Pons (tissue), 1 donor: ENCODE data around the gene CELSR2.
A peak's percentile ranks its signal among the peaks of the same experiment; 100 is the strongest.

Experiments
- DNase-seq: peaks from one replicate; pipeline ENCODE4 v3.0.0-alpha.2; 2016; ENCODE audit warnings: low spot score

Gene CELSR2

GRCh38 chr1:109252167-109252892 is 3.0 kb downstream of the CELSR2 start:
- no peak for DNase-seq

- DNase-seq: peak; percentile 83
Measured at GRCh38 chr1:109252893-109253802, 3.8 kb downstream of the CELSR2 start.

- no peak for DNase-seq
Measured at GRCh38 chr1:109253803-109254620, 4.7 kb downstream of the CELSR2 start.

- DNase-seq: no peak
Measured at GRCh38 chr1:109254621-109255096, 5.3 kb downstream of the CELSR2 start.

- no peak for DNase-seq
Measured at GRCh38 chr1:109255097-109255651, 5.8 kb downstream of the CELSR2 start.

GRCh38 chr1:109255678-109256077 is 6.3 kb downstream of the CELSR2 start:
- no peak for DNase-seq

- DNase-seq: no peak
Measured at GRCh38 chr1:109256085-109256484, 6.7 kb downstream of the CELSR2 start.

- no peak for DNase-seq
Measured at GRCh38 chr1:109256971-109257681, 7.8 kb downstream of the CELSR2 start.

- no peak for DNase-seq
Measured at GRCh38 chr1:109257682-109258421, 8.5 kb downstream of the CELSR2 start.

- no peak for DNase-seq
Measured at GRCh38 chr1:109258481-109259466, 9.4 kb downstream of the CELSR2 start.

- no peak for DNase-seq
Measured at GRCh38 chr1:109259674-109260557, 10.6 kb downstream of the CELSR2 start.

- no peak for DNase-seq
Measured at GRCh38 chr1:109261006-109261405, 11.7 kb downstream of the CELSR2 start.

- no peak for DNase-seq
Measured at GRCh38 chr1:109261578-109261977, 12.2 kb downstream of the CELSR2 start.

GRCh38 chr1:109262231-109263055 is 13.1 kb downstream of the CELSR2 start:
- no peak for DNase-seq

GRCh38 chr1:109263234-109263596 is 13.9 kb downstream of the CELSR2 start:
- DNase-seq: no peak

- peak; percentile 97 for DNase-seq
Measured at GRCh38 chr1:109263597-109264378, 14.4 kb downstream of the CELSR2 start.

- no peak for DNase-seq
Measured at GRCh38 chr1:109264379-109264755, 15.0 kb downstream of the CELSR2 start.
